NCI-H748 (cell line): ENCODE results near the gene PILRA.
"Not testable (repeated sequence)": the region's sequence is repeated elsewhere in the genome, so short reads cannot be mapped to it uniquely, and the experiment has no call there.

Source experiments
- DNase-seq: peaks from one replicate; lab custom pipeline; 2025; ENCODE audit not compliant: unreplicated experiment; lab: John Stamatoyannopoulos, UW

PILRA gene

GRCh38 chr7:100357131-100357561 is 16.1 kb upstream of the PILRA start:
- DNase-seq: no peak

GRCh38 chr7:100358027-100358856 is 15.0 kb upstream of the PILRA start, which contains the start of gene PILRB:
Gene PILRB (plus strand): TSS chr7:100358117. CDS start chr7:100358303, 186 bp downstream.
- DNase-seq: no peak

GRCh38 chr7:100358857-100359212 is 14.5 kb upstream of the PILRA start:
- no peak for DNase-seq

GRCh38 chr7:100360135-100360854 is 13.0 kb upstream of the PILRA start:
- no peak for DNase-seq

- no peak for DNase-seq
Measured at GRCh38 chr7:100363098-100363497, 10.2 kb upstream of the PILRA start.

- not testable (repeated sequence) for DNase-seq
Measured at GRCh38 chr7:100363797-100364196, 9.5 kb upstream of the PILRA start.

- no peak for DNase-seq
Measured at GRCh38 chr7:100364480-100364879, 8.8 kb upstream of the PILRA start.

- not testable (repeated sequence) for DNase-seq
Measured at GRCh38 chr7:100365998-100366367, 7.3 kb upstream of the PILRA start.

- DNase-seq: no peak
Measured at GRCh38 chr7:100366411-100367250, 6.7 kb upstream of the PILRA start.

- no peak for DNase-seq
Measured at GRCh38 chr7:100367251-100367620, 6.1 kb upstream of the PILRA start.

GRCh38 chr7:100367676-100368613 is 5.3 kb upstream of the PILRA start:
- DNase-seq: no peak

- no peak for DNase-seq
Measured at GRCh38 chr7:100369105-100369504, 4.2 kb upstream of the PILRA start.

- DNase-seq: no peak
Measured at GRCh38 chr7:100370303-100370702, 3.0 kb upstream of the PILRA start.

GRCh38 chr7:100370746-100371145 is 2.5 kb upstream of the PILRA start:
- DNase-seq: no peak

GRCh38 chr7:100371561-100372171 is 1.6 kb upstream of the PILRA start:
- no peak for DNase-seq

- DNase-seq: no peak
Measured at GRCh38 chr7:100372256-100372655, 1.0 kb upstream of the PILRA start.

- no peak for DNase-seq
Measured at GRCh38 chr7:100372694-100373093, 593 bp upstream of the PILRA start.

- DNase-seq: not testable (repeated sequence)
Measured at GRCh38 chr7:100373870-100374598, 747 bp downstream of the PILRA start.

- DNase-seq: no peak
Measured at GRCh38 chr7:100374601-100375000, 1.3 kb downstream of the PILRA start.
